Kidney (tissue), 14 donors: ENCODE measurements around the gene LY6G6D. TPM values are rescaled to one million over a fixed set of nuclear protein-coding genes. Genes with fewer than 3 reads are reported as not detected.

Source experiments
- DNase-seq, 5 donors: peaks; one replicate each; pipeline ENCODE4 v3.0.0-alpha.2; 2013 to 2020
- FAIRE-seq: peaks from 2 replicates; lab custom pipeline; 2012; peaks lifted over from hg19 to GRCh38; lab: Jason Lieb, UNC
- H3K27ac ChIP-seq, 2 donors: one replicate each; pipeline ENCODE4 v1.7.0; 2013; ENCODE audit warnings: low read depth in 2 of 2, low read length in 2 of 2, inconsistent platforms in 1 of 2
- H3K27me3 ChIP-seq: one replicate; pipeline ENCODE4 v1.7.1; 2013; ENCODE audit warnings: low read length, inconsistent platforms; ENCODE audit not compliant: control insufficient read depth, insufficient read depth
- H3K36me3 ChIP-seq, 3 donors: one replicate each; pipeline versions ENCODE4 v1.7.0 to v1.7.1; 2013; ENCODE audit warnings: low read length in 3 of 3, control low read depth in 1 of 3, inconsistent platforms in 1 of 3; ENCODE audit not compliant: insufficient read depth in 3 of 3, control insufficient read depth in 2 of 3
- H3K4me1 ChIP-seq, 3 donors: one replicate each; pipeline versions ENCODE4 v1.7.0 to v1.7.1; 2013; ENCODE audit warnings: low read length in 3 of 3, inconsistent platforms in 1 of 3, low read depth in 1 of 3; ENCODE audit not compliant: control insufficient read depth in 2 of 3, insufficient read depth in 2 of 3
- H3K4me3 ChIP-seq, 3 donors: one replicate each; pipeline versions ENCODE4 v1.7.0 to v1.8.1; 2013; ENCODE audit warnings: low read length in 3 of 3, control low read depth in 1 of 3, inconsistent platforms in 1 of 3
- H3K9ac ChIP-seq, 3 donors: one replicate each; pipeline versions ENCODE4 v1.7.0 to v1.7.1; 2013; ENCODE audit warnings: low read length in 3 of 3, control low read depth in 1 of 3, inconsistent platforms in 1 of 3
- H3K9me3 ChIP-seq, 3 donors: one replicate each; pipeline versions ENCODE4 v1.7.0 to v1.7.1; 2013; ENCODE audit warnings: low read length in 3 of 3, control low read depth in 1 of 3, inconsistent platforms in 1 of 3; ENCODE audit not compliant: control insufficient read depth in 2 of 3, insufficient read depth in 1 of 3
- intact Hi-C: fragments of 100-400 bp; cut with DNase I; formaldehyde crosslinking; loops from one replicate; pipeline ENCODE4 v1.11.1; 2022
- polyA plus RNA-seq: library from polyadenylated mRNA; stranded (reverse); fragments of 350-450 nt; fragmentation: Illumina TruSeq; extraction: RNeasy Lipid Tissue Mini Kit (QIAGEN cat#74804); gene quantifications from one replicate; pipeline ENCODE4 v1.2.3, GENCODE V29; 2014; ENCODE audit warnings: low read depth, low replicate concordance; ENCODE audit not compliant: insufficient read depth
- total RNA-seq: library from RNA; stranded (reverse); fragmentation: NEBNext Ultra II Directional; extraction: Animal tissue kit (Norgen Biotek cat#: 25700); gene quantifications from one replicate; pipeline ENCODE4 v1.2.1, GENCODE V29; 2021
- TF ChIP-seq, protein P1 (sequence below): IDR thresholded peaks from 3 replicates; pipeline ENCODE4 v1.5.1; 2012; ENCODE audit warnings: mild to moderate bottlenecking, moderate library complexity, borderline replicate concordance; ENCODE audit not compliant: insufficient read depth; ENCODE audit errors: extremely low read depth
- donor health status: control.
- donor health status: control.
- donor health status: control.
- donor health status: control.
- donor health status: control.
- donor health status: DM: yes; HTN: yes; CAD: no.
- donor health status: Normal renal cell carcinoma (clear cell type).

The LY6G6D gene
- total and polyA plus RNA-seq, 2 donors from 2014 or later, result not detected

DNA sequence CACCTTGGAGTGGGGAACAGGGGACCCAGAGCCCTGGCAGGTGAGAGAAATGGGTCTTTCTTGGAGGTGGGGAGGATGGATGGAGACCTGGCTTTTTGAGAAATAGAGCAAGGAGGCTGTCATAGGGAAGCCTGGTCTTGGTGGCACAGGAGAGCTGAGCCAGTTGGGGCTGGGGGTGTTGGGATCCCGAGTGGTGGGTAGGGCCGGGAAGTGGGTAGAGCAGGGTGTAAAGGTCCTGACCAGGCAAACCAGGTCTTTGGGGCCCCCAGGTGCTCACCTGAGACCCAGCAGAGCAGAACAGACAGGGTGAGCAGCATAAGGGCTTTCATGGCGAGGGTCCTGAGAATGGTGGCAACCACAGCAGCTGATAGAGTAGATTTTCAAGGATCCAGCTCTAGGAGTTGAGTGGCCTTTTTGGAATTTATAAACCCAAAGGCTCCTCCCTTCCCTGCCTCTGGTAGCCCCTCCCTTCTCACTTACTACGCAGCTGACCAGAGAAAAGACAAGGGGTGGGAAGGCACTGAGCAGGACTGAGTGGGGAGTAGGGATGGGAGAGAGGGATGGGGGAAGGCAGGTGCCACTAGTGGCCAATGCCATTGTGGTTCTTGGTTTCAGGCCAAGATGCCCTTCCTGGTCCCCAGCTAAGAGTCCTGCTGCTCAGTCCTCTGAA lies 6.3 kb downstream of the LY6G6D start, which contains the start of gene LY6G6C:
TSS of gene LY6G6C (minus strand) at position 396 of the 670 bp plus-strand sequence. CDS start at position 329, 67 bp downstream.
- intact Hi-C loops, result no loop called here
- Histone ChIP-seq H3K27me3 (no peaks in the 10 kb centered on the region), H3K9ac (no peak within 1 kb of the TSS), H3K9me3 (no peaks in the 10 kb centered on the region), H3K4me3 (no peak within 1 kb of the TSS), H3K36me3 (peaks cover under 1 to 8% (median under 1%) of the 10 kb centered on the region in 3 donors), H3K4me1 (no peaks in the 10 kb centered on the region), H3K27ac (no peak within 1 kb of the TSS)
- FAIRE-seq (no peak), DNase-seq (peak in 1 of 5 donors; percentile 6)
- TF ChIP-seq, protein P1, sequence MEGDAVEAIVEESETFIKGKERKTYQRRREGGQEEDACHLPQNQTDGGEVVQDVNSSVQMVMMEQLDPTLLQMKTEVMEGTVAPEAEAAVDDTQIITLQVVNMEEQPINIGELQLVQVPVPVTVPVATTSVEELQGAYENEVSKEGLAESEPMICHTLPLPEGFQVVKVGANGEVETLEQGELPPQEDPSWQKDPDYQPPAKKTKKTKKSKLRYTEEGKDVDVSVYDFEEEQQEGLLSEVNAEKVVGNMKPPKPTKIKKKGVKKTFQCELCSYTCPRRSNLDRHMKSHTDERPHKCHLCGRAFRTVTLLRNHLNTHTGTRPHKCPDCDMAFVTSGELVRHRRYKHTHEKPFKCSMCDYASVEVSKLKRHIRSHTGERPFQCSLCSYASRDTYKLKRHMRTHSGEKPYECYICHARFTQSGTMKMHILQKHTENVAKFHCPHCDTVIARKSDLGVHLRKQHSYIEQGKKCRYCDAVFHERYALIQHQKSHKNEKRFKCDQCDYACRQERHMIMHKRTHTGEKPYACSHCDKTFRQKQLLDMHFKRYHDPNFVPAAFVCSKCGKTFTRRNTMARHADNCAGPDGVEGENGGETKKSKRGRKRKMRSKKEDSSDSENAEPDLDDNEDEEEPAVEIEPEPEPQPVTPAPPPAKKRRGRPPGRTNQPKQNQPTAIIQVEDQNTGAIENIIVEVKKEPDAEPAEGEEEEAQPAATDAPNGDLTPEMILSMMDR, result no peak

DNA sequence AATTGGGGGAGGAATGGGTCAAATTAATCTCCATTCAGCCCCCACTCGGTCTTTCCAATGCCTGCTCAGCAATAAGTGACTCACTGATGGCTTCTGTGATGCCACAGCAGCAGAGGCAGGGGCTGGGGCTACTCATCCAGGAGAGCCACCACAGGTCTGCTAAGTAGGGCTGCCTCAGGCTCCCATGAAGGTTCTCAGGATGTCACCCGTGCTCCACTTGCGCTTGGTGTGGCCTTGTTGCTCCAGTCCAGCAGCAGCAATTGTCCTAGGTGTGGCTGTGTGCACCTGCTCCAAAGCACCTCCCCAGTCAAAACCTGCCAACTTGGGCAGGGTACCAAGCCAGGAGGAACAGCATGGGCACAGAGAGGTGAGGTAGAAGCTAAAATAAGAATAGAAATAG lies 7.0 kb downstream of the LY6G6D start:
- H3K4me1 ChIP-seq, result no peaks in the 10 kb centered on the region
- TF ChIP-seq, protein P1, result no peak
- FAIRE-seq, result no peak
- no peak overlapping the region for H3K27ac ChIP-seq
- intact Hi-C loops, result no loop called here
- no peak overlapping the region for H3K4me3 ChIP-seq
- no peak overlapping the region for H3K9ac ChIP-seq
- no peaks in the 10 kb centered on the region for H3K9me3 ChIP-seq
- H3K36me3 ChIP-seq, result peaks cover 5 to 14% (median 6%) of the 10 kb centered on the region in 3 donors
- DNase-seq, result peak in 1 of 5 donors; percentile 34
- no peaks in the 10 kb centered on the region for H3K27me3 ChIP-seq

DNA sequence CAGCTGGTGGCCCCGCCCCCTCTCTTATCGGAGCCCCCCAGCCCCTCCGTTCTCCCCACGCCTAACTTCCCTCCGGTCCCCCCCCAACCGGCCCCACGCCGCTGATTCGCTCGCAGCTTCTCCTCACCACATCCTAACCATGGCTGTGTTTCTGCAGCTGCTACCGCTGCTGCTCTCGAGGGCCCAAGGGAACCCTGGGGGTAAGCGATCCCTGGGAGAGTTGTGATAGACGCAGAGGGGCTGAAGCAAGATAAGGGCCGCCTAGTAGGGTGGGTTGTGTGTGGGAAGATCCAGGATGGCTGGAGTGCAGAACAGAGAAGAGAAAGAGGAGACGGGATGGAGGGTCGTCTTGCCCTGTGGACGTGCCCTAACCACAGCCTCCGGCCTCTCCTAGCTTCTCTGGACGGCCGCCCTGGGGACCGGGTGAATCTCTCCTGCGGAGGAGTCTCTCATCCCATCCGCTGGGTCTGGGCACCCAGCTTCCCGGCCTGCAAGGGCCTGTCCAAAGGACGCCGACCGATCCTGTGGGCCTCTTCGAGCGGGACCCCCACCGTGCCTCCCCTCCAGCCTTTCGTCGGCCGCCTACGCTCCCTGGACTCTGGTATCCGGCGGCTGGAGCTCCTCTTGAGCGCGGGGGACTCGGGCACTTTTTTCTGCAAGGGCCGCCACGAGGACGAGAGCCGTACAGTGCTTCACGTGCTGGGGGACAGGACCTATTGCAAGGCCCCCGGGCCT lies 8.3 kb downstream of the LY6G6D start, which contains the start of gene MPIG6B:
TSS of gene MPIG6B (plus strand) at position 129 of the 735 bp plus-strand sequence. CDS start at position 140, 11 bp downstream.
- Histone ChIP-seq H3K27ac (no peak within 1 kb of the TSS), H3K9me3 (no peaks in the 10 kb centered on the region), H3K9ac (no peak within 1 kb of the TSS), H3K27me3 (no peaks in the 10 kb centered on the region), H3K4me1 (peaks cover 0 to 2% (median 0%) of the 10 kb centered on the region in 3 donors), H3K36me3 (peaks cover 7 to 21% (median 10%) of the 10 kb centered on the region in 3 donors), H3K4me3 (no peak within 1 kb of the TSS)
- intact Hi-C loops, result no loop called here
- no peak for DNase-seq
- no peak for FAIRE-seq
- TF ChIP-seq, protein P1, result no peak
